Common myeloid progenitor, CD34-positive (primary cell): ENCODE measurements around the gene ROBO1.

Source experiments
- CTCF ChIA-PET: fragments of 350-600 bp; sonication (Branson Sonifier 250); formaldehyde crosslinking; loops from one replicate; lab custom pipeline; 2021; ENCODE audit warnings: antibody characterized with exemption; lab: Charles Lee
- POLR2A ChIA-PET: fragments of 350-600 bp; sonication (Branson Sonifier 250); formaldehyde crosslinking; loops from one replicate; lab custom pipeline; 2021; ENCODE audit warnings: antibody characterized with exemption; lab: Charles Lee
- DNase-seq, 3 donors: peaks; one replicate each; pipeline versions ENCODE4 v3.0.0 to v3.0.0-alpha.2; 2013
- H3K27ac ChIP-seq, 2 experiments: 1 replicate in 1 of 2; 2 replicates in 1 of 2; pipeline ENCODE4 v1.7.0; 2013; ENCODE audit warnings: inconsistent platforms in 2 of 2, low read length in 2 of 2, mild to moderate bottlenecking in 2 of 2, low read depth in 1 of 2, moderate library complexity in 1 of 2; ENCODE audit not compliant: severe bottlenecking in 2 of 2, insufficient read depth in 1 of 2, poor library complexity in 1 of 2
- H3K27me3 ChIP-seq, 5 experiments: replicated peaks in 2 of 5; 1 replicate in 3 of 5; 2 replicates in 2 of 5; pipeline versions ENCODE4 v1.6.1 to v1.7.0; 2013; ENCODE audit warnings: low read length in 4 of 5, mild to moderate bottlenecking in 2 of 5, moderate library complexity in 2 of 5, inconsistent platforms in 1 of 5; ENCODE audit not compliant: insufficient read depth in 5 of 5, control insufficient read depth in 4 of 5
- H3K36me3 ChIP-seq, 4 experiments: 1 replicate in 2 of 4; 2 replicates in 2 of 4; pipeline versions ENCODE4 v1.6.1 to v1.7.0; 2013; ENCODE audit warnings: low read length in 3 of 4, control low read depth in 1 of 4, mild to moderate bottlenecking in 1 of 4; ENCODE audit not compliant: control insufficient read depth in 4 of 4, insufficient read depth in 4 of 4
- H3K4me1 ChIP-seq, 4 experiments: 1 replicate in 3 of 4; 2 replicates in 1 of 4; pipeline versions ENCODE4 v1.6.1 to v1.7.1; 2013; ENCODE audit warnings: low read length in 3 of 4, mild to moderate bottlenecking in 3 of 4, control low read depth in 1 of 4, inconsistent platforms in 1 of 4, moderate library complexity in 1 of 4; ENCODE audit not compliant: control insufficient read depth in 4 of 4, insufficient read depth in 4 of 4; ENCODE audit errors: control extremely low read depth in 1 of 4
- H3K4me3 ChIP-seq, 7 experiments: 1 replicate in 4 of 7; 2 replicates in 3 of 7; pipeline versions ENCODE4 v1.5.1 to v1.7.0; 2013; ENCODE audit warnings: mild to moderate bottlenecking in 7 of 7, low read length in 6 of 7, moderate library complexity in 6 of 7, inconsistent platforms in 2 of 7, low read depth in 2 of 7, control low read depth in 1 of 7; ENCODE audit not compliant: insufficient read depth in 4 of 7, control insufficient read depth in 1 of 7; ENCODE audit errors: extremely low read depth in 1 of 7
- H3K9me3 ChIP-seq, 5 experiments: 1 replicate in 4 of 5; 2 replicates in 1 of 5; pipeline versions ENCODE4 v1.6.1 to v1.7.1; 2013; ENCODE audit warnings: low read length in 4 of 5, mild to moderate bottlenecking in 2 of 5, inconsistent platforms in 1 of 5, low read depth in 1 of 5, moderate library complexity in 1 of 5; ENCODE audit not compliant: control insufficient read depth in 4 of 5, insufficient read depth in 2 of 5; ENCODE audit errors: control extremely low read depth in 1 of 5
- WGBS: methylation state at CpG from one replicate; pipeline ENCODE4 v1.1.5; 2013; ENCODE audit not compliant: insufficient coverage; 5-methylcytosine and 5-hydroxymethylcytosine counted together

The ROBO1 gene

GRCh38 chr3:79057756-79058155, 710.0 kb downstream of the ROBO1 start:
- WGBS, result no CpG with 5 or more reads among the region's 3 CpGs

DNA sequence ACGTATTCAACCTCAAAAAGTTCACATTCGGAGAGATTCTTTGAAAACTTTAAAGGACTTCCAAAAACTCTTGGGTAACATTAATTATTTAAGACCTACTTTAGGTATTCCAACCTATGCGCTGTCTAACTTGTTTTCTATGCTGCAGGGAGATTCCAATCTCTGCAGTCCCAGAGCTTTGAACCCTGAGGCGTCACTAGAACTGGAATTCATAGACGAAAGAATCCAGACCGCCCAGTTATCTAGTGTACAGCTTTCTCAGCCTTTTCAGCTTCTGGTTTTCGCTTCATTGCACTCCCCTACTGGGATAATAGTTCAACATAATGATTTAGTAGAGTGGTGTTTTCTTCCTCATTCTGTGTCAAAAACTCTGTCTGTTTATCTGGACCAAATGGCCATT, 711.3 kb downstream of the ROBO1 start:
- Histone ChIP-seq H3K9me3 (peaks cover 0 to 19% (median 3%) of the 10 kb centered on the region in 5 experiments), H3K27me3 (no peaks in the 10 kb centered on the region), H3K4me3 (no peak overlapping the region), H3K4me1 (no peaks in the 10 kb centered on the region), H3K27ac (no peak overlapping the region), H3K36me3 (no peaks in the 10 kb centered on the region)
- CTCF ChIA-PET, result interaction anchor here (1.5 kb wide), 1 partner anchor 30 kb away, joined by 3 read pairs; no protein-coding TSS in a partner anchor
- no peak for DNase-seq
- POLR2A ChIA-PET, result no interaction called here
- 100% methylated on average over 4 of the region's 7 CpGs for WGBS

More at GRCh38 chr3:79057756-79058155, 710.0 kb downstream of the ROBO1 start:
- ChIA-PET CTCF (no interaction called here), POLR2A (no interaction called here)
- no peaks in the 10 kb centered on the region for H3K27me3 ChIP-seq
- peaks cover 0 to 10% (median 0%) of the 10 kb centered on the region in 5 experiments for H3K9me3 ChIP-seq
- no peaks in the 10 kb centered on the region for H3K36me3 ChIP-seq
- H3K27ac ChIP-seq, result no peak overlapping the region
- no peaks in the 10 kb centered on the region for H3K4me1 ChIP-seq
- no peak for DNase-seq
- H3K4me3 ChIP-seq, result no peak overlapping the region

DNA sequence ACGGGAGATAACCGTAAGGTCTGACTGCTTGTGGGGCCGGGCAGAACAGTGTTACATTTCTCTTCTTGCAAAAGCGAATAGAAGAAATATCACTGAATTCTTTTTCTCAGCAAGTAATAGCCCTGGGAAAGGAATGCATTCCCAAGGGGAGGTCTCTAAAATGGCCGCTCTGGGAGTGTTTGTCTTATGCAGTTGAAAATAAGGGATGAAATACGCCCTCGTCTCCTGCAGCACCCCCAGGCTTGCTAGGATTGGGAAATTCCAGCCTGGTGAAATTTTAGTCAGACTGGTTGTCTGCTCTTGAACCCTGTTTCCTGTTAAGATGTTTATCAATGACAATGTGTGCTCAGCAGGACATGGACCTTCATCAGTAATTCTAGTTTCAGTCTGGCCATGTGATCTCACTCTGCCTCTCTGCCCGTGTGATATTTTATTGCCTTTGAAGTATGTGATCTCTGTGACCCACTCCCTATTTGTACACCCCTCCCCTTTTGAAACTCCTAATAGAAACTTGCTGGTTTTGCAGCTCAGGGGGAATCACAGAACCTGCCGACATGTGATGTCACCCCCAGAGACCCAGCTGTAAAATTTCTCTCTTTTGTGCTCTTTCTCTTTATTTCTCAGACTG, 715.6 kb downstream of the ROBO1 start:
- ChIA-PET CTCF (no interaction called here), POLR2A (no interaction called here)
- 95% methylated on average over 9 of the region's 9 CpGs for WGBS
- no peaks in the 10 kb centered on the region for H3K4me1 ChIP-seq
- no peak overlapping the region for H3K4me3 ChIP-seq
- H3K27me3 ChIP-seq, result no peaks in the 10 kb centered on the region
- H3K36me3 ChIP-seq, result no peaks in the 10 kb centered on the region
- no peak overlapping the region for H3K27ac ChIP-seq
- peaks cover 0 to 19% (median 3%) of the 10 kb centered on the region in 5 experiments for H3K9me3 ChIP-seq
- DNase-seq, result peak in 2 of 3 donors; percentile 10 to 15

DNA sequence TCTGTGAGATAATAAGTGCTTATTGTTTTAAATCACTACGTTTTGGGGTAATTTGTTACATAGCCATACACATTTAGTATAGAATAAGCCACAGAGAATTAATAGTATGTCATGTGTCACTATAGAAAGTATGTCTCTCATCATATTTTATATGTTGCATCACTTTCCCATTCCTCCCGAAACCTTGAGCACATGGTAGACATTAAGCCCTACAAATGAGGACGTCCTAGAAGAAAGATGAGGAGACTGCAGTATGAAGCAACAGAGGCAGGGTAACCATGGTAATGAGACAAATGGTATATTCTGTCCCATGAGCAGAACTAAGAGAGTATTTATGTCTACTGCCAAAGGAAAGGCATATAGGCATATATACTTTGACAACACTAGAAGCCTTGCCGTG, 720.2 kb downstream of the ROBO1 start:
- no peak overlapping the region for H3K27ac ChIP-seq
- ChIA-PET CTCF (interaction anchor here (1.6 kb wide), 1 partner anchor 18 kb away, joined by 3 read pairs; no protein-coding TSS in a partner anchor), POLR2A (no interaction called here)
- DNase-seq, result no peak
- no peaks in the 10 kb centered on the region for H3K36me3 ChIP-seq
- H3K9me3 ChIP-seq, result peaks cover 0 to 7% (median 3%) of the 10 kb centered on the region in 5 experiments
- 100% methylated on average over 2 of the region's 4 CpGs for WGBS
- no peaks in the 10 kb centered on the region for H3K4me1 ChIP-seq
- no peak overlapping the region for H3K4me3 ChIP-seq
- no peaks in the 10 kb centered on the region for H3K27me3 ChIP-seq

- no peaks in the 10 kb centered on the region for H3K4me1 ChIP-seq
- no peak overlapping the region for H3K27ac ChIP-seq
- peaks cover 0 to 2% (median 0%) of the 10 kb centered on the region in 5 experiments for H3K27me3 ChIP-seq
- H3K4me3 ChIP-seq, result no peak overlapping the region
- H3K36me3 ChIP-seq, result no peaks in the 10 kb centered on the region
- ChIA-PET POLR2A (no interaction called here), CTCF (no interaction called here)
- no peak for DNase-seq
- no peaks in the 10 kb centered on the region for H3K9me3 ChIP-seq
These were observed 726.2 kb downstream of the ROBO1 start for GRCh38 chr3:79041621-79042020.

- no CpG with 5 or more reads among the region's 3 CpGs for WGBS
- ChIA-PET POLR2A (no interaction called here), CTCF (no interaction called here)
These were observed 727.1 kb downstream of the ROBO1 start for GRCh38 chr3:79040701-79041100.

GRCh38 chr3:79040091-79040490, 727.7 kb downstream of the ROBO1 start:
- WGBS, result no CpG with 5 or more reads among the region's 6 CpGs
- POLR2A ChIA-PET, result no interaction called here
- H3K27ac ChIP-seq, result no peak overlapping the region

More at GRCh38 chr3:79040701-79041100, 727.1 kb downstream of the ROBO1 start:
- no peak for DNase-seq
- Histone ChIP-seq H3K4me3 (no peak overlapping the region), H3K4me1 (no peaks in the 10 kb centered on the region), H3K27me3 (peaks cover 0 to 2% (median 0%) of the 10 kb centered on the region in 5 experiments), H3K9me3 (no peaks in the 10 kb centered on the region), H3K27ac (no peak overlapping the region), H3K36me3 (no peaks in the 10 kb centered on the region)

More at GRCh38 chr3:79040091-79040490, 727.7 kb downstream of the ROBO1 start:
- Histone ChIP-seq H3K9me3 (no peaks in the 10 kb centered on the region), H3K4me1 (no peaks in the 10 kb centered on the region), H3K36me3 (no peaks in the 10 kb centered on the region), H3K4me3 (no peak overlapping the region), H3K27me3 (peaks cover 0 to 2% (median 0%) of the 10 kb centered on the region in 5 experiments)
- DNase-seq, result no peak
- CTCF ChIA-PET, result no interaction called here
